Activated T-helper 2 cell treated with anti-CD3 and anti-CD28 coated beads, Interferon-gamma antibody, Interleukin-2, Interleukin-4, amounts not matched to agents 10 μg/mL and 5 μg/mL and 100 μg/mL, durations not matched to agents 14 hours and 24 hours and 36 hours (primary cell): ENCODE measurements around the gene SYCP3. TPM values are rescaled to one million over a fixed set of nuclear protein-coding genes. Genes with fewer than 3 reads are reported as not detected.

Experiments used
- DNase-seq: peaks from one replicate; pipeline ENCODE4 v3.0.0; 2021; ENCODE audit warnings: low spot score
- H3K27ac Mint-ChIP-seq: one replicate; pipeline ENCODE4 v1.8.0; 2021; ENCODE audit warnings: mixed read lengths
- H3K27me3 Mint-ChIP-seq: one replicate; pipeline ENCODE4 v1.8.0; 2021; ENCODE audit warnings: low read depth, mixed read lengths
- H3K36me3 Mint-ChIP-seq: one replicate; pipeline ENCODE4 v1.8.0; 2021; ENCODE audit warnings: low read depth, mixed read lengths
- H3K4me1 Mint-ChIP-seq: one replicate; pipeline ENCODE4 v1.8.0; 2021; ENCODE audit warnings: low read depth, mixed read lengths
- H3K4me3 Mint-ChIP-seq: one replicate; pipeline ENCODE4 v1.8.0; 2021; ENCODE audit warnings: low read depth, mild to moderate bottlenecking, moderate library complexity, mixed read lengths
- H3K9me3 Mint-ChIP-seq: one replicate; pipeline ENCODE4 v1.8.0; 2021; ENCODE audit warnings: mixed read lengths
- intact Hi-C: fragments of 100-400 bp; cut with micrococcal nuclease; formaldehyde crosslinking; loops from one replicate; pipeline ENCODE4 v1.15.1; 2023
- total RNA-seq: library from RNA; stranded (reverse); gene quantifications from 2 replicates; pipeline ENCODE4 v1.2.3, GENCODE V29; 2022

SYCP3 gene
- total RNA-seq, result 0.50 and 0.92 TPM in 2 replicates

- H3K36me3 Mint-ChIP-seq, result peaks cover 14% of the 10 kb centered on the region
- H3K27me3 Mint-ChIP-seq, result no peaks in the 10 kb centered on the region
- no peak for DNase-seq
- no peak within 1 kb of the TSS for H3K4me3 Mint-ChIP-seq
- intact Hi-C loops, result no loop called here
- peaks cover 5% of the 10 kb centered on the region for H3K4me1 Mint-ChIP-seq
- no peaks in the 10 kb centered on the region for H3K9me3 Mint-ChIP-seq
- H3K27ac Mint-ChIP-seq, result no peak within 1 kb of the TSS
These were observed at the start of gene SYCP3 for GRCh38 chr12:101738920-101739665. TSS of gene SYCP3 (minus strand) at chr12:101739462. CDS start at chr12:101737935, 1,527 bp downstream.

GRCh38 chr12:101785671-101786070 lies 46.4 kb upstream of the SYCP3 start:
- Mint-ChIP-seq H3K27me3 (no peaks in the 10 kb centered on the region), H3K27ac (no peak overlapping the region), H3K36me3 (peaks cover 64% of the 10 kb centered on the region), H3K4me1 (peaks cover 49% of the 10 kb centered on the region), H3K9me3 (no peaks in the 10 kb centered on the region), H3K4me3 (no peak overlapping the region)
- DNase-seq, result no peak
- intact Hi-C loops, result loop anchor here (10.0 kb wide), 1 partner anchor 279 kb away; the partner anchor contains the start of gene WASHC3

GRCh38 chr12:101784376-101784775 lies 45.1 kb upstream of the SYCP3 start:
- intact Hi-C loops, result loop anchor here (5.0 to 10.0 kb wide), 2 partner anchors 280 to 1658 kb away; partner anchors contain the start of gene WASHC3
- Mint-ChIP-seq H3K4me3 (no peak overlapping the region), H3K36me3 (peaks cover 66% of the 10 kb centered on the region), H3K27ac (peak overlapping the region; percentile 92), H3K27me3 (no peaks in the 10 kb centered on the region), H3K9me3 (no peaks in the 10 kb centered on the region), H3K4me1 (peaks cover 54% of the 10 kb centered on the region)
- no peak for DNase-seq

- Mint-ChIP-seq H3K27me3 (no peaks in the 10 kb centered on the region), H3K9me3 (no peaks in the 10 kb centered on the region), H3K4me1 (peaks cover 55% of the 10 kb centered on the region), H3K4me3 (no peak overlapping the region), H3K36me3 (peaks cover 66% of the 10 kb centered on the region), H3K27ac (peak overlapping the region; percentile 92)
- no peak for DNase-seq
- intact Hi-C loops, result loop anchor here (2.0 to 10.0 kb wide), 3 partner anchors 47 to 1658 kb away; partner anchors contain the start of genes GNPTAB and WASHC3
These were observed 44.6 kb upstream of the SYCP3 start for GRCh38 chr12:101783838-101784237.

- Mint-ChIP-seq H3K27ac (peak overlapping the region; percentile 92), H3K36me3 (peaks cover 70% of the 10 kb centered on the region), H3K4me3 (no peak overlapping the region), H3K27me3 (no peaks in the 10 kb centered on the region), H3K9me3 (no peaks in the 10 kb centered on the region), H3K4me1 (peaks cover 58% of the 10 kb centered on the region)
- no peak for DNase-seq
- intact Hi-C loops, result loop anchor here (2.0 to 10.0 kb wide), 3 partner anchors 48 to 1659 kb away; partner anchors contain the start of genes GNPTAB and WASHC3
These were observed 43.9 kb upstream of the SYCP3 start for GRCh38 chr12:101783150-101783549.

- H3K4me3 Mint-ChIP-seq, result peak overlapping the region; percentile 0
- intact Hi-C loops, result loop anchor here (1.0 to 10.0 kb wide), 6 partner anchors 9 to 1660 kb away; partner anchors contain the start of genes GNPTAB and WASHC3
- H3K27ac Mint-ChIP-seq, result peak overlapping the region; percentile 92
- DNase-seq, result no peak
- H3K9me3 Mint-ChIP-seq, result no peaks in the 10 kb centered on the region
- no peaks in the 10 kb centered on the region for H3K27me3 Mint-ChIP-seq
- H3K4me1 Mint-ChIP-seq, result peaks cover 66% of the 10 kb centered on the region
- H3K36me3 Mint-ChIP-seq, result peaks cover 74% of the 10 kb centered on the region
These were observed 43.0 kb upstream of the SYCP3 start for GRCh38 chr12:101782273-101782731.

GRCh38 chr12:101781834-101782233 lies 42.6 kb upstream of the SYCP3 start:
- Mint-ChIP-seq H3K4me1 (peaks cover 69% of the 10 kb centered on the region), H3K4me3 (peak overlapping the region; percentile 46), H3K36me3 (peaks cover 75% of the 10 kb centered on the region), H3K27ac (peak overlapping the region; percentile 95), H3K9me3 (no peaks in the 10 kb centered on the region), H3K27me3 (no peaks in the 10 kb centered on the region)
- intact Hi-C loops, result loop anchor here (1.0 to 10.0 kb wide), 6 partner anchors 9 to 1660 kb away; partner anchors contain the start of genes GNPTAB and WASHC3
- DNase-seq, result no peak

GRCh38 chr12:101780599-101780998 lies 41.3 kb upstream of the SYCP3 start:
- Mint-ChIP-seq H3K4me1 (peaks cover 70% of the 10 kb centered on the region), H3K9me3 (no peaks in the 10 kb centered on the region), H3K4me3 (peak overlapping the region; percentile 52), H3K36me3 (peaks cover 76% of the 10 kb centered on the region), H3K27ac (peak overlapping the region; percentile 95), H3K27me3 (no peaks in the 10 kb centered on the region)
- intact Hi-C loops, result loop anchor here (5.0 to 10.0 kb wide), 2 partner anchors 284 to 1662 kb away; partner anchors contain the start of gene WASHC3
- DNase-seq, result no peak

GRCh38 chr12:101779626-101780025 lies 40.4 kb upstream of the SYCP3 start:
- Mint-ChIP-seq H3K27me3 (no peaks in the 10 kb centered on the region), H3K36me3 (peaks cover 70% of the 10 kb centered on the region), H3K9me3 (no peaks in the 10 kb centered on the region), H3K4me1 (peaks cover 67% of the 10 kb centered on the region), H3K4me3 (peak overlapping the region; percentile 0), H3K27ac (peak overlapping the region; percentile 29)
- DNase-seq, result no peak
- intact Hi-C loops, result loop anchor here (5.0 to 10.0 kb wide), 2 partner anchors 285 to 1663 kb away; partner anchors contain the start of gene WASHC3

GRCh38 chr12:101779200-101779599 lies 39.9 kb upstream of the SYCP3 start:
- intact Hi-C loops, result no loop called here
- H3K27me3 Mint-ChIP-seq, result no peaks in the 10 kb centered on the region
- DNase-seq, result no peak
- H3K4me3 Mint-ChIP-seq, result no peak overlapping the region
- H3K36me3 Mint-ChIP-seq, result peaks cover 66% of the 10 kb centered on the region
- no peaks in the 10 kb centered on the region for H3K9me3 Mint-ChIP-seq
- H3K27ac Mint-ChIP-seq, result no peak overlapping the region
- H3K4me1 Mint-ChIP-seq, result peaks cover 63% of the 10 kb centered on the region

GRCh38 chr12:101777978-101778377 lies 38.7 kb upstream of the SYCP3 start:
- intact Hi-C loops, result no loop called here
- DNase-seq, result no peak
- Mint-ChIP-seq H3K4me3 (no peak overlapping the region), H3K36me3 (peaks cover 65% of the 10 kb centered on the region), H3K27me3 (no peaks in the 10 kb centered on the region), H3K27ac (peak overlapping the region; percentile 5), H3K9me3 (no peaks in the 10 kb centered on the region), H3K4me1 (peaks cover 63% of the 10 kb centered on the region)

GRCh38 chr12:101777485-101777884 lies 38.2 kb upstream of the SYCP3 start:
- Mint-ChIP-seq H3K27me3 (no peaks in the 10 kb centered on the region), H3K27ac (peak overlapping the region; percentile 5), H3K4me3 (no peak overlapping the region), H3K36me3 (peaks cover 66% of the 10 kb centered on the region), H3K4me1 (peaks cover 59% of the 10 kb centered on the region), H3K9me3 (no peaks in the 10 kb centered on the region)
- intact Hi-C loops, result no loop called here
- DNase-seq, result no peak

GRCh38 chr12:101775816-101776215 lies 36.6 kb upstream of the SYCP3 start:
- Mint-ChIP-seq H3K4me3 (no peak overlapping the region), H3K4me1 (peaks cover 57% of the 10 kb centered on the region), H3K27me3 (no peaks in the 10 kb centered on the region), H3K9me3 (no peaks in the 10 kb centered on the region), H3K36me3 (peaks cover 71% of the 10 kb centered on the region), H3K27ac (no peak overlapping the region)
- no peak for DNase-seq
- intact Hi-C loops, result no loop called here
